GM21360 (cell line): ENCODE data around the gene ALDH1B1.

Source experiments
- ATAC-seq: cut with Tn5 transposase; IDR thresholded peaks from one replicate; pipeline ENCODE4 v1.9.1; 2021; ENCODE audit warnings: mild to moderate bottlenecking, moderate library complexity; ENCODE audit not compliant: unreplicated experiment

Gene ALDH1B1

DNA sequence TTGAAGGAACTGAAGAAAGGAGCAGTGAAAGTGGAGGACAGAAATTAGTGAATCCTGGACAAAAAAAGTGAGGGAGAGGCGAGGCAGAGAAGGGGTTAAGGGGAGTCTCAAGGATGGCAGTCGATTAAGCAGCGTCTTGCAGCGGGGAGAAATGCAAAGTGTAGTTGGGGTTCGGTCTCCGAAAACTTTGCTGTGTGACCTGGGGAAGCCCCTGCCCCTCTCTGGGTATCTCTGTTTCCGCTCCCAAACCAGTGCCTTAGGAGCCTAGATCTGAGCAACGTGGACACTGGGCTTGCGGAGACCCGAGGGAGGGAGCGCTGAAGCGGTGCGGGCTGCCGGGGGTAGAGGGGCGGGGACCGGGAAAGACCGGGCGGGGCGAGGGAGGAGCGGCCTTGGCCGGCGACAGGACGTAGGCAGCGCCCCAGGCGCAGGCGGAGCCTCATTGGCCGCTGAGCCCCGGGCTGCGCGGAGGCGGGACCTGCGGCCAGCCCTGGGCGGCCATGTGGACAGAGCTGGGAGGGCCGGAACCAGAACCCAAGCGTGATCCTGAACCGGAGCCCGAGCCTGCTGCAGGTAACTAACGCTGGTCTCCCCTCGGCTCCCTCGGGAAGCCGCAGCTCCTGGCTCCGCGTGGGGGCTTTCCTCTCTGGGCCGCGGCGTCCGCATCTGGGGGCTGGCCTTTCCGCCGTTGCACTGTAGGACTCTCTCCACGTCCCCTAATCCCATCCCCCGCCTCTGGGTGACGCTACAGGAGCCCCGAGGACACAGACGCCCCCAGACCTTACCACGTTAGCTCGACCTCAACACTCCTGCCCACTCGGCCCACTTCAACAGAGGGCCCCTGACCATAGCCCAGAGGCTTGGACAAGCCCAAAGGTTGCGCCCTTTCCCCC is at the start of gene ALDH1B1:
Gene ALDH1B1 (plus strand): TSS at position 468 of the 893 bp plus-strand sequence. CDS start 3,047 bp downstream, outside the sequence.
- peak; percentile 96 for ATAC-seq

DNA sequence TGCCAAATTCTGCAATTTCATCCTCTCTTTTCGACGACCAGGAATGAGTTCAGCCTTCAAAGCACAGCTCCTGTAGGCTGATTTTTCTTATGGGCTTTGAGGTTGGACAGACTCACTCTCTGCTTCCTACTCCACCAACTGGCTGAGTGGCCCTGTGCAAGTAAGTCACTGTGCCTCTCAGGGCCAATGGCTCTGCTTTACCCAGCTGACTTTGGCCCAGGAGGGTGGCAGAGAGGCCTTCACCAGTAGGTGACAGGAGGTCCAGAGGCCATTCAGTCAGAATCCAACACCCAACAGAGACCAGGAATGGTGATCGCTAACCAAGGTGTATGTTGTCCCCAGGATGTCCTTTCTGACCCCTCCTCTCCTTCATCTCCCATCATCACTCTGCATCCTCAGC is 49.5 kb upstream of the ALDH1B1 start:
- no peak for ATAC-seq

DNA sequence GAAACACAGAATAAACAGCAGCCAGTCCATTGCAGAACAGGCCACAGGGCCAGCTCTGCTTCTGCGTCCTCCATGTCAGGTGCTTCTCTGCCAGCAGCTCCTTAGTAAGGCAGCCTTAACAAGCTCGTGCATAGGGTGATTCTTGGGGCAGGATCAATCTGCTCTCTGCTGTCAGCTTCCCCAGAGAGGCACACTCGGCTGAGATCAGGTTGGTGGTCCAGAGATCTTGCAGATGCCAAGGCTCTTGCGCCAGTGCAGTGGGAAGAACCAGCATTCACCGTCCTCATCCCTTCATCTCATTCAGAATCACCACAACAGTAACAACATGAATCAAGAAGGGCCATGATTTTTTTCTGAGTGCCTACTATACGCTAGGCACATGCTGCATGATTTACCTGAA is 49.0 kb upstream of the ALDH1B1 start:
- no peak for ATAC-seq

DNA sequence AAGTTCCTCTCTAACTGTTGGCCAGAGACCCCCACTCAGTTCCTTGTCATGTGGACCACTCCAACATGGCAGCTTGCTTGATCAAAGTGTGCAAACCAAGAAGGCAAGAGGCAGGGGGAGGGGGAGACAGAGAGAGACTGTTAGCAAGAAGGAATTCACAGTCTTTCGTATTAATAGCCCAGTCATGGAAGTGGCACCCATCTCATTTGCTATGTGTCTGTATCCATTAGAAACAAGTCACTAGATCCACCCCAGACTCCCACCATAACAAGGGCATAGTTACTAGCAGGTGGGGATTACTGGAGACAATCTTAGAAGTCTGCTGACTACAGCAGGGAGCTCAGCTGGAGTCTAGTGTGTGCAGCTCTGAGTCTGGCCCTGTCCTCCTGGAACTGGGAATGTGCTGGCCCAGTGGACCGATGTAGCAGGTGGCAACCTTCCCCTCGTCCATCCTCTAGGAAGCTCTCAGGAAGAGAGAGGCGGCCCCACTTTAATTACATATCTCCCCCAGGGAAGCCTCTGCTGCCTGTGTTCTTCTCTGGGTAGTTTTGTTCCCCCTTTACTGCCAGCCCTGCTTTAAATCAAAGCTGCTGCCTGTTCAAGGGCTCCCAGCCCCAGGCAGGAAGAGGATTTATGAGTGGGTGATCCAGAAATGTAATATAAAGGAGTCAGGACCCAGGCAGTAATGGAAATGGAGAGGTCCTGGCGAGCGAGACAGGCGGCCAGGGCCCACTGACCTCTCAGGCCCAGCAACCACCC is 47.8 kb upstream of the ALDH1B1 start:
- ATAC-seq, result no peak

DNA sequence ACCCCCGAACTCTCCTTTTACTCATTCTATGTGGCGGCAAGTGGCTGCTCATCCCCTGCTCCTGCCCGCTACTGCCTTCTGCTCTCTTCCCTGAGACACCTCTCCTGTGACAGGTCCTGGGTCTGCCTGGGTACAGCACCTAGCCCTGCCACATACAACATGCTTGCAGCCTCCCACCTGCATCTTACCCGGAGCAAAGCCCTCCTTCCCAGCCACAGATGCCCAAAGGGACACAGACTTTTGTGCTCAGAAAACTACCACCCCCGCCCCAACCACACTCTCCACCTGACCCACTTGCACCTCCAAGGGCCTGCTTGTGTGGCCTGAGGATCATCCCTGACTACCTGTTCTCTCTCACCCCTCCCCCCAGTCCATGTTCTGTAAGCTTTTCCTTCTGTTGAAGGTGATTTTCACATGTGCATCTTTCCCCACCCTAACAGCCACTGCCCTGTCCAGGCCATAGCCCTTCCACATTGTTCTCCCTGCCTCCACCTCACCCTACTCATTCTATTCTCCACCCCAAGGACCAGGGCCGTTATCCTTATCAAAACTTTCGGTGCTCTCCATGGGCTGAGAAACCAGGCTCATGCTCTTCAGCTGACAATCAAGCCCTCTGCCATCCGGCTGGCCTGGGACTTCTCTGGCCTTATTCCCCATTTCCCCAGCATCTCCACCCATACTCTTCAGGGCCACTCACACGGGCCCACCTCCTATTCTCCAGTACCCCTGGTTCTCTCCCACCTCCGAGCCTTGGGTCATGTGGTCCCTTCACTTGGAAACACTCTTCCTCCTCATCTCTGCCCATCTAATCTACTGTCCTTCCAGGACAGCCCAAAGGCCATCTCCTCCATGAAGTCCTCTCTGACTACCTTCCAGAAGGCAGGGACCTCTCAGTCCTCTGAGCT is 46.4 kb upstream of the ALDH1B1 start:
- ATAC-seq, result no peak

DNA sequence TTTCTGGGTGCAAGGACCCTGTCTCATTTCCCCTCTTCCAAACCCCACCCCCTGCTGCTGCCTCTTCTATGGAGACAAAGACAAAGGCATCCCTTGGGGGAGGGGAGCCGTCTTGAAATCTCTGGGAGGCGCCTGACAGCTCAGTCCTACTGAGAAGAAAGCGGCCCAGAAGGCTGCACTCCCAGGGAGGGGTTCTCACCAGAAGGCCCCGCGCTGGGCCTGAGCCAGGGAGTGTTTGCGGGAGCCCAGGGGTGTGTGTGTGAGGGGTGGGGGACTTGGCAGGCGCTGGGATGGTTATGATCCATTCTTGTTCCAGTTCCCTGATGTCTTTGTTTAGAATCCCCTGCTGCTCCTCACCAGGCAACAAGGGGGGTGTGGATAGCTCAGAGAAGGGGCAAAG is 45.7 kb upstream of the ALDH1B1 start:
- ATAC-seq, result no peak

DNA sequence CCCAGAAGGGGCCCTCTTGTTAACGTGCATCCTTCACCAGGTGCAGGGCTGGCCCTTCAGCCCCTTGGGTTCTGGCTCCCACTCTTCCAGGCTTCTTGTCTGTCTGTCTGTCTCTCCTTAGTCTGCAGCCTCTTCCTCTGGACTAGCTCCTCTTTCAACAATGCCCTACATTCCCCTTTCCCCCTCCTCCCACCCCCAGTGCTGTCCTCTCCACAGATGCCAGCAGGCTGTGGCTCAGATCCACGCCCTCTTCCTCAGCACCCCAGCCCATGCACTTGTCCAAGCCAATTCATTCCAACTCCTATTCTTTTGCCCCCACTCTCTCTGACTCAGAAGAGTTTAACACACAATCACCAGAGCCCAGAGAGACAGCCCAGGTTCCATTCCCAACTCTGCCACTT is 45.2 kb upstream of the ALDH1B1 start:
- ATAC-seq, result no peak

DNA sequence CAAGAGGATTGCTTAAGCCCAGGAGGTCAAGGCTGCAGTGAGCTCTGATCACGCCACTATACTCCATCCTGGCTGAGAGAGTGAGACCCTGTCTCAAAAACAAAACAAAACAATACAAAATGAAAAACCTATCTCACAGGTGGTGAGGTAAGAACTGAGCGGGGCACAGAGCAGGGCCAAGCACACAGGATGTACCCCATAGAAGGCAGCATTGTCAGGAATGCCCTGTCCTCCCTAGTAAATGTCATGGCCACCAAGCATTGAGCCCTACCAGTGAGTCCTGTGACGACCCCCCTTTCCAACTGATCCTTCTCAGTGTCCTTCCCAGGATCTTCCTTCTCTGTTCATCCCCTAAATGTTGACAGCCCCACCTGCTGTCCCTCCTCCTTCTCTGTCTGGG is 44.6 kb upstream of the ALDH1B1 start:
- ATAC-seq, result no peak

DNA sequence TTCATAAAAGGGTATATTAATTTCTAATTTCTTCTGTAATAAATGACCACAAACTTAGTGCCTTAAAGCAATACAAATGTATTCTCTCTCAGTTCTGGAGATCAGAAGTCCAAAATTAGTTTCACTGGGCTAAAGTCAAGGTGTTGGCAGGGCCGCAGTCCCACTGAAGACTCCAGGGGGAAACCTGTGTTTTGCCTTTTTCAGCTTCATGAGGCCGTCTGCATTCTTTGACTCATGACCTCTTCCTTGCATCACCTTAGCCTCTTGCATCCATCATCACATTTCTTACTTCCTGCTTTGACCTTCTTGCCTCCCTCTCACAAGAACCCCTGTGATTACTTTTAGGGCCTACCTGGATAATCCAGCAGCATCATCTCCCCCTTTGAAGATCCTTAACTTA is 42.0 kb upstream of the ALDH1B1 start:
- ATAC-seq, result no peak

DNA sequence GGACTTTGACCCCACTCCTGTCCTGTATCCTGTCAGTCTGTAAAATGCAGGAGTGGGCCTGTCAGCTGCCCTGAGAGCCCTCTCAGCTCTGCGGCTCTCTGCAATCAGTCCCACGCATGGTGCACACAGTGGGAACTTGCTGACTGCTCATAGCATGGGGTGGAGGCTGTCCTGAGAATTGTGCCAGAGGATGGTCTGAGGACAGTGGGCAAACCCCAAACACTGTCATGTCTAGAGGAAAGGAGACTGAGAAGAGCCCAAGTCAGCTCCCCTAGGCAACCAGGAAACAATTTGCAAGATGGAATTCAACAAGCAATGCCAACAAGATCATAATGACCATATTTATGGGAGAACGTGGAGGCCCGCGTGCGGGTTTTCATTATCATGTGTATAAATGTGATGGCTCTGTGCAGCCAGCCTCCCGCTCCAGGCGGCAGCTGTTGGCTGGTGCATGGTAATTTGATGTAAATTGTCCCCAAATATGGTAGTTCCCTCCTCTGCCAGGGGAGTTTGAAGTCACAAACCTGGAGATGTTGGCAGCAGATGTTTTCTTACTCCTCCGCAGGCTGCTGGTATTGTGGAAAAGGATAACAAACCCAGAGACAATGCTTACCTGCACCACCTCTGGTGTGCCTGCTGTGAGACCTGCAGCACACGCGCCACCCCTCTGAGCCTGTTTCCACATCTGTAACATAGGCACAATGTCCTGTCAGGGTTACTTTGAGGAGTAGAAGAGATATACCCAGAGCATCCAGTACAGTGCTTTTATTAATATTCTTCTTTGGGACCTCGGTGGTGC is 39.8 kb upstream of the ALDH1B1 start:
- ATAC-seq, result no peak

DNA sequence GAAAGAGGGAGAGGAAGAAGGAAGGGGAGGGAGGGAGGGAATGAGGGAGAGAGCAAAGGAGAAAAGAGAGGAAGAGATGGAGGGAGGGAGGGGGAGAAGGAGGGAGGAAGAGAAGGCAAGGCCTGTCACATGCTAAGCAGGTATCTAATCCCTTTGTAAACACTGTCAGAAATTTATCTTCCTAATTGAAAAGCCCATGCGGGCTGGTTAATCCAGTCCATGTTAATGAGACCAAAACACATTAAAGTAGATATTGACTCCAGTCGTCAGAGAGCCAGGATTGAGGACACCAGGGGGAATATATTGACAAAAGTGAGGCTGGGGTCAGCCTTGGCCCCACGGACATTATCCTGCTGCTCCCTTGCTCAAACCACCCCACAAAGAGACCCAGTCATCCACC is 37.4 kb upstream of the ALDH1B1 start:
- ATAC-seq, result no peak

DNA sequence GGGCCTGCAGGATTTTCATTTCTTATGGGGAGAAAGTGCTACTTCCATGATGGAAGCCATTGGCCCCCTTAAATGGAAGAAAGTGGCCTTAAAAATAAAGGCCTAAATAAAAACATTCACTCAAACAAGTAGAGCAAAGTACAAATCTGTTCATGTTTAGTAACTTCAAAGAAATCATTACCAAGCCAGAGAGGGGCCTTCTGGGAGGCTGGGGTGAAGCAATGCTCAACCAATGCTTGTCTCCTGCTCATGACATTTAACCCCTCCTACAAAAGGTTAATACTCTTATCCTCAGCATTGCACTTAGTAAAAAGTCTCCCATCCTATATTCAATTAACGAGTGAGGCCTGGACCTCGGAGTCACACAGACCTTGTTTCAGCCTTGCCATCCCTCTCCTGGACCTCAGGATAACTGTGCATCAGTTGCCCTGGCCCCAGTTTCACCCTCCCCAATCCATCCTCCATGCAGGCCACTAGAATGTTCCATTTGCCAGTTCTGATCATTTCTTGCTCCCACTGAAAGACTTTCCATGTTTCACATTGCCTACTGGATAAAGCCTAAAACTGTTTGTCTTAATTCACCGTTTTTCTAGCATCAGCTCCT is 36.9 kb upstream of the ALDH1B1 start:
- no peak for ATAC-seq

DNA sequence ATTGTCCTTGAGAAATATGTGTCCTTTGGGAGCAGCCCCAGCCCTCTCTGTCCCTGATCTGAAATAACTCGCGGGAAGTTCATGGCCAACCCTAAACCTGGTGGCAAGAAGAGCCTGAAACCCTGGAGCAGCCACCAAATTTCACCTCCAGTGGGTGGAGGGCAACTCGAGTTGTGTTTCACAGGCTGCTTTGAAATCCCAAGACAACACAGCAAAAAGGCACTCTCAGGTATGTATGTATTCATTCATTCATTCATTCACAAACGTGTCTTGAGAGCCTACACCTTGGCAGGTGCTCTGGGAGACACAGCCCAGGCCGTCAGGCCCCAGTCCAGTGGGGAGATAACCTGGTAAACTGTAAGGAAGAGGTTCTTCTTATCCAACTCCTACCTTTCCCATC is 35.7 kb upstream of the ALDH1B1 start:
- no peak for ATAC-seq

DNA sequence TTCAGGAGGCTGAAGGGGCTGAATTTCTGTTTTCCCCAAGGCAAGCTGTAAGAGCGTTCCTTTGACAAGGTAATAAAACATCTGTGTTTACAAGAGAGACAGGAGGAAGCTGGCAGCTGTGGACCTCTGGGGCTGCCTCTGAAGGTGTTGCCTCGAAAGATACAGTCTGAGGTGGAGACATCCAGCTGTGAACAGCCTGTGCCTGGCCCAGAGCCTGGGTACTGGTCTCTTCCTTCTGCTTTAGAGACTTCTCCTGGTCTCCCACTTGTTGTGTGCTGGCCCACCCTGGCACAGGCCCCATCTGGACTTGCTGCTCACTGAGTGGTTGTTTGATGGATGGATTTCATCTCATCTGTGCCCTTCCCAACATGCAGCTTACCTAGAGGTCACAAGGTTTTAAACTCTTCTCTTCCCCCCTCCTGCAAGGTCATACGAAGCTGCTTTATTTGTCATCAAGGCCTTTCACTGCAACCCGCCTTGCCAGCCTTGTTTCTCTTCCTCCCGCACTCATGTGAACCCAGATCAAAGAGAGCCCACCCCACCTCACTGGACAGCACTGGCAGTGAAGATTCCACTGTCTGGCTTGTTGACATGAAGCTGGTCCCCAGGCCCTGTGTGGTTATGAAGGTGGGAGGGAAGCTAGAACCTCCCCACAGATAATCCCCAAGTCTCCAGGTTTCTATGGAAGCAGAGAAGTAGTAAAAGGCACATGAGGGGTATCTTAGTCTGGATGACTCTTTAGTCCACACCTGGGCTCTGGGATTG is 35.0 kb upstream of the ALDH1B1 start:
- ATAC-seq, result no peak

DNA sequence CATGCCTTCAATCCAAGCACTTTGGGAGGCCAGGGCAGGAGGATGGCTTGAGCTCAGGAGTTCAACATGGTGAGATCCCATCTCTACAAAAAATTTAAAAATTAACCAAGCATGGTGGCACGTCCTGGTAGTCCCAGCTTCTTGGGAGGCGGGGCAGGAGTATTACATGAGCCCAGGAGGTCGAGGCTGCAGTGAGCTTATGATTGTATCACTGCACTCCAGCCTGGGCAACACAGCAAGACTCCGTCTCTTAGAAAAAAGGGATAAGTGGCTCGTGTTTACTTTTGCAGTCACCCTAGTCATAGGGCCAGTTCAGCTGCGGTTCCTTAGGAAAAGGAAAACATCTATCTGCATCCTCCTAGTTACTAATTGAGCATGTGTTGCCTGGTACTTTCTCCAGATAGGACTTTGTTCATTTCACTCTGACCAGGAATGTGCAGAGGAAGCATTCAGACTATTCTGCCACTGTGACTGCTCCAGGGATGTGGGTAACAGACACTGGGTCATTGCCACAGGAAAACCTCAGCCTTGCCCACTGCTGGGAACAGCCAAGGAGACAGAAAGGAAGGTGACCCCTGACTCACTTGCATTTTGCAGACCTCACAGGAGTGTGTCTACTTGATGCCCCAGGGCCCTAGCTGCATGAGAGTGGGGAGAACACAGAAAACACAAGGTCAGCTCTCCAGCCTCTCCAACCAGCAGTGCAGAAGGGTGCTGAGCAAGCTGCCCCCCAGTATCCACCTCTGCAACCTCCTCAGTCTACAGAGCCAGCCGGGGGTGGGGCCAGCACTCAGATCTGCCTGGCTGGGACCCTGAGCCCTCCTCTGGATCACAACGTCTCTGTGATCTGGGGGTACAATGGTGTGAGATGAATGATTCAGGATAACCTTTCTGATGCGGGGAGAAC is 33.9 kb upstream of the ALDH1B1 start:
- ATAC-seq, result no peak

DNA sequence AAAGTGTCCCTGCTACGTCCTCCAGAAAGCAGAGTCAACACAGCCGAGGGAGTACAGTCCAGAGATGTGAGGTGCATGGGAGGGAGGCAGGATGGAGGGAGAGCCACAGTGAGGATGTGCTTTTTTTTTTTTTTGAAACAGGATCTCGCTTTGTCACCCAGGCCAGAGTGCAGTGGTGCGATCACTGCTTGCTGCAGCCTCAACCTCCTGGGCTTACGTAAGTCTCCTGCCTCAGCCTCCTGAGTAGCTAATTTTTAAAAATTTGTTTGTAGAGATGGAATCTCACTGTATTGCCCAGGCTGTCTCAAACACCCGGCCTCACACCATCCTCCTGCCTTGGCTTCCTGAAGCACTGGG is 33.2 kb upstream of the ALDH1B1 start:
- no peak for ATAC-seq

DNA sequence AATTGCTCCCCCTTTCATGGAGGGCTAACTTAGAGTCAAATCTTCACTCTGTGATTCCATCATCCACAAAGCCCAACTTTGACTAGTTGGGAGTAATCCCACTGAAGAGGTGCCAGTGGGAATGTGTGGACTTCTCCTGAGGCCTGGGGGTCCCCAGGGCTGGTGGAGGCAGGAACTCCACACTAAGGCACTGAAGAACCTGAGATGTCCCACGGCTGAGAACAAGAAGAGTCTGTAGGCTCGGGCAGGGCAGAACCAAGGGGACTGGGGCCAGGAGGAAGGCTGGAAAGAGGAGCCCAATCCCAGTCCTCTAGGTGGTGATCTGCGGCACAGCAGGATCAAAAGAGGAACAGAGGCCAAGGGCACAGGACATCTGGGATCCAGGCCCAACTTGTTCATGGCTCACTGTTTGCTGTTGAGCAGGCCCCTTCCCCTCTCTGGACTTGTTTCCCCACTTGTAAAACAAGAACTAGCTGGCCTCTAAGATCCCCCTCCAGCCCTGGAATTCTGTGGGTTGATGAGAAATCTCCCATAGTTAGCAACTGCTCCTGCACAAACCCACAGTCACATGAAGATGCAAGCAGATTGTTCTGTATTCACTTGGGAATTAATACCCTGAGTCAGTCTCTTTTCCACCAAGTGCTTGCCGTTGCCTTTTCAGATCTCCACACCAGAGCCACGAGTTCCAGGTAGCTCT is 32.7 kb upstream of the ALDH1B1 start:
- ATAC-seq, result no peak
